ENCODE measurements around the gene MMP15. TPM values are rescaled to one million over a fixed set of nuclear protein-coding genes. Genes with fewer than 3 reads are reported as not detected.

MMP15 gene
- total and polyA plus RNA-seq, 2 of the 4 experiments (the other 2 are of a cell fraction), result 0.18 to 0.56 TPM

GRCh38 chr16:58035356-58036170 is 10.0 kb downstream of the MMP15 start:
- no peak overlapping the region for H4K8ac ChIP-seq (ENCODE audit: low read depth in 2 of 2, low read length in 2 of 2)
- no peak overlapping the region for H3K4me3 ChIP-seq (ENCODE audit: insufficient read depth, low read depth, low read length)
- H2AFZ ChIP-seq (replicated peaks; ENCODE audit: low read length, poor library complexity), result no peak overlapping the region
- H3K9me1 ChIP-seq (ENCODE audit: insufficient read depth, low read length), result no peaks in the 10 kb centered on the region; the same call in 1 of the 2 replicates
- H2AK9ac ChIP-seq (replicated peaks; ENCODE audit: low read depth, low read length, poor library complexity), result no peak overlapping the region
- no peak overlapping the region for H2BK20ac ChIP-seq (ENCODE audit: low read depth, low read length)
- no peak overlapping the region for H3K56ac ChIP-seq (ENCODE audit: extremely low read depth, insufficient read depth, low read length)
- DNase-seq (no peak), ATAC-seq (ENCODE audit: low read depth) (no peak)
- no peak overlapping the region for H2BK15ac ChIP-seq (ENCODE audit: low read depth, low read length)
- no peak overlapping the region for H3K4ac ChIP-seq (ENCODE audit: low read depth, low read length)
- H3K36me3 ChIP-seq (ENCODE audit: control insufficient read depth, insufficient read depth, low read length), result no peaks in the 10 kb centered on the region
- in situ Hi-C loops (cut with MboI; ENCODE audit: low sequenced_read_pairs), result no loop called here
- H3K79me1 ChIP-seq (ENCODE audit: low read depth in 1 of 2, low read length in 2 of 2), result no peaks in the 10 kb centered on the region
- peaks cover 16% of the 10 kb centered on the region for H3K27me3 ChIP-seq (ENCODE audit: control insufficient read depth, insufficient read depth, low read length)
- no peak overlapping the region for H2BK5ac ChIP-seq (ENCODE audit: low read depth, low read length, poor library complexity, severe bottlenecking)
- BruUV-seq (replicated peaks), result no TSS peak
- TF ChIP-seq ELK1 (IDR thresholded peaks at IDR 0.05; ENCODE audit: borderline replicate concordance, low read depth, low read length) (no peak), NFE2L2 (IDR thresholded peaks at IDR 0.05; ENCODE audit: low read depth, low read length) (no peak), CEBPB (IDR thresholded peaks at IDR 0.05; ENCODE audit: low read depth, low read length) (no peak), RFX5 (IDR thresholded peaks at IDR 0.05; ENCODE audit: low read depth, low read length) (no peak), RCOR1 (IDR thresholded peaks at IDR 0.05; ENCODE audit: insufficient replicate concordance, low read length) (no peak), POLR2A (IDR thresholded peaks at IDR 0.05; ENCODE audit: low read depth, low read length) (no peak), CHD1 (IDR thresholded peaks at IDR 0.05; ENCODE audit: low read depth, low read length) (no peak), USF2 (IDR thresholded peaks at IDR 0.05; ENCODE audit: low read depth, low read length) (no peak), FOS (IDR thresholded peaks at IDR 0.05; ENCODE audit: low read depth, low read length) (no peak), BHLHE40 (IDR thresholded peaks at IDR 0.05; ENCODE audit: low read depth, low read length) (no peak), MXI1 (IDR thresholded peaks at IDR 0.05; ENCODE audit: borderline replicate concordance, low read depth, low read length) (no peak), MAFK (IDR thresholded peaks at IDR 0.05; ENCODE audit: low read depth, low read length) (no peak)
- POLR2A ChIA-PET (ENCODE audit: unreplicated experiment), result no interaction called here
- H3K14ac ChIP-seq (replicated peaks; ENCODE audit: low read depth, low read length), result no peak overlapping the region
- H3K18ac ChIP-seq (ENCODE audit: low read depth, low read length), result no peak overlapping the region
- H3K27ac ChIP-seq (ENCODE audit: insufficient read depth, low read length), result no peak overlapping the region
- no peaks in the 10 kb centered on the region for H3K9me3 ChIP-seq (ENCODE audit: control insufficient read depth, insufficient read depth, low read length)
- no peak overlapping the region for H3K9ac ChIP-seq (ENCODE audit: low read depth, low read length)
- no peak overlapping the region for H2BK120ac ChIP-seq (ENCODE audit: low read depth, low read length)
- CTCF ChIA-PET, result no interaction called here
- H4K5ac ChIP-seq (ENCODE audit: low read depth, low read length), result no peak overlapping the region
- WGBS, 2 experiments (ENCODE audit: extremely low coverage in 2 of 2, insufficient read length in 1 of 2), result 67% methylated on average over 11 of the region's 14 CpGs; no CpG with 5 or more reads in 1 of the 2 experiments
- H3K4me2 ChIP-seq (ENCODE audit: low read depth, low read length), result no peak overlapping the region
- intact Hi-C loops (cut with micrococcal nuclease), result no loop called here
- H3K4me1 ChIP-seq (ENCODE audit: control insufficient read depth, insufficient read depth, low read length), result no peaks in the 10 kb centered on the region
- no peak overlapping the region for H4K91ac ChIP-seq (ENCODE audit: insufficient read depth, low read depth, low read length)
- no peak overlapping the region for H2AK5ac ChIP-seq (ENCODE audit: low read depth, low read length)
- no peak overlapping the region for H3K23ac ChIP-seq (ENCODE audit: low read depth, low read length)
- no peaks in the 10 kb centered on the region for H4K20me1 ChIP-seq (ENCODE audit: insufficient read depth, low read length)
- dilution Hi-C loops (cut with HindIII; ENCODE audit: low sequenced_read_pairs, unreplicated experiment), result no loop called here

All from IMR-90 (cell line).